IMR-90 (cell line): Measurements from ENCODE around the gene CASK. TPM values are rescaled to one million over a fixed set of nuclear protein-coding genes. Genes with fewer than 3 reads are reported as not detected.

Experiments
- ATAC-seq: fragments of 200-7000 bp; cut with Tn5 transposase; 2 replicates; pipeline ENCODE4 v1.9.1; 2020; ENCODE audit warnings: low read depth, mild to moderate bottlenecking, moderate library complexity
- BruUV-seq: library from RNA; stranded (reverse); fragments of 400-500 nt; replicated peaks from 2 replicates; lab custom pipeline; 2021; lab: Mats Ljungman, UMichigan
- CTCF ChIA-PET: fragments of 300-600 bp; formaldehyde crosslinking; extraction: SDS; loops from one replicate; lab custom pipeline; 2021; ENCODE audit warnings: antibody characterized with exemption; lab: Yijun Ruan, JAX
- POLR2A ChIA-PET: fragments of 300-600 bp; sonication (Branson Sonifier 250); formaldehyde crosslinking; loops from one replicate; lab custom pipeline; 2022; ENCODE audit warnings: antibody characterized with exemption; ENCODE audit not compliant: unreplicated experiment; lab: Charles Lee
- DNase-seq: peaks from one replicate; pipeline ENCODE4 v3.0.0; 2013
- H2AFZ ChIP-seq: replicated peaks from 2 replicates; pipeline ENCODE3; 2013; ENCODE audit warnings: low read length, mild to moderate bottlenecking; ENCODE audit not compliant: poor library complexity
- H2AK5ac ChIP-seq: 2 replicates; pipeline ENCODE4 v1.6.1; 2013; ENCODE audit warnings: low read depth, low read length, inconsistent platforms
- H2AK9ac ChIP-seq: replicated peaks from 2 replicates; pipeline ENCODE3; 2013; ENCODE audit warnings: mild to moderate bottlenecking, low read depth, low read length, moderate library complexity; ENCODE audit not compliant: poor library complexity
- H2BK120ac ChIP-seq: 2 replicates; pipeline ENCODE4 v1.6.1; 2013; ENCODE audit warnings: low read depth, low read length, inconsistent platforms
- H2BK15ac ChIP-seq: 3 replicates; pipeline ENCODE4 v1.6.1; 2013; ENCODE audit warnings: low read depth, low read length, inconsistent platforms
- H2BK20ac ChIP-seq: 2 replicates; pipeline ENCODE4 v1.6.1; 2013; ENCODE audit warnings: low read depth, mild to moderate bottlenecking, inconsistent platforms, low read length, moderate library complexity
- H2BK5ac ChIP-seq: 2 replicates; pipeline ENCODE4 v1.6.1; 2013; ENCODE audit warnings: mild to moderate bottlenecking, low read depth, low read length, inconsistent platforms; ENCODE audit not compliant: poor library complexity, severe bottlenecking
- H3K14ac ChIP-seq: replicated peaks from 2 replicates; pipeline ENCODE4 v1.6.1; 2013; ENCODE audit warnings: low read depth, low read length, inconsistent platforms
- H3K18ac ChIP-seq: 2 replicates; pipeline ENCODE4 v1.6.1; 2013; ENCODE audit warnings: low read depth, low read length, control low read depth
- H3K23ac ChIP-seq: 2 replicates; pipeline ENCODE4 v1.6.1; 2013; ENCODE audit warnings: low read depth, low read length, inconsistent platforms
- H3K27ac ChIP-seq: 2 replicates; pipeline ENCODE4 v1.5.1; 2013; ENCODE audit warnings: mild to moderate bottlenecking, control low read depth, low read length; ENCODE audit not compliant: insufficient read depth
- H3K27me3 ChIP-seq: 2 replicates; pipeline ENCODE4 v1.6.1; 2013; ENCODE audit warnings: low read length; ENCODE audit not compliant: control insufficient read depth, insufficient read depth
- H3K36me3 ChIP-seq: 2 replicates; pipeline ENCODE4 v1.6.1; 2013; ENCODE audit warnings: low read length, mixed read lengths; ENCODE audit not compliant: control insufficient read depth, insufficient read depth
- H3K4ac ChIP-seq: 2 replicates; pipeline ENCODE4 v1.6.1; 2013; ENCODE audit warnings: low read depth, low read length, inconsistent platforms
- H3K4me1 ChIP-seq: 2 replicates; pipeline ENCODE4 v1.6.1; 2013; ENCODE audit warnings: low read length, mixed read lengths; ENCODE audit not compliant: control insufficient read depth, insufficient read depth
- H3K4me2 ChIP-seq: 2 replicates; pipeline ENCODE4 v1.6.1; 2013; ENCODE audit warnings: low read depth, mild to moderate bottlenecking, control low read depth, low read length, moderate library complexity
- H3K4me3 ChIP-seq: 2 replicates; pipeline ENCODE4 v1.5.1; 2013; ENCODE audit warnings: low read depth, mild to moderate bottlenecking, control low read depth, low read length, moderate library complexity; ENCODE audit not compliant: insufficient read depth
- H3K56ac ChIP-seq: 2 replicates; pipeline ENCODE4 v1.6.1; 2013; ENCODE audit warnings: low read length, inconsistent platforms; ENCODE audit not compliant: insufficient read depth; ENCODE audit errors: extremely low read depth
- H3K79me1 ChIP-seq, 2 experiments: 2 replicates each; pipeline ENCODE4 v1.6.1; 2013; ENCODE audit warnings: low read length in 2 of 2, inconsistent platforms in 1 of 2, low read depth in 1 of 2
- H3K9ac ChIP-seq: 2 replicates; pipeline ENCODE4 v1.6.1; 2013; ENCODE audit warnings: low read depth, low read length, control low read depth
- H3K9me1 ChIP-seq: 2 replicates; pipeline ENCODE4 v1.6.1; 2013; ENCODE audit warnings: low read length, inconsistent platforms; ENCODE audit not compliant: insufficient read depth
- H3K9me3 ChIP-seq: 2 replicates; pipeline ENCODE4 v1.6.1; 2013; ENCODE audit warnings: low read length; ENCODE audit not compliant: control insufficient read depth, insufficient read depth
- H4K20me1 ChIP-seq: 2 replicates; pipeline ENCODE4 v1.6.1; 2013; ENCODE audit warnings: low read length, inconsistent platforms; ENCODE audit not compliant: insufficient read depth
- H4K5ac ChIP-seq: 2 replicates; pipeline ENCODE4 v1.6.1; 2013; ENCODE audit warnings: mild to moderate bottlenecking, low read depth, low read length, control low read depth
- H4K8ac ChIP-seq, 2 experiments: 2 replicates each; pipeline ENCODE4 v1.6.1; 2013; ENCODE audit warnings: low read depth in 2 of 2, low read length in 2 of 2, control low read depth in 1 of 2, inconsistent platforms in 1 of 2
- H4K91ac ChIP-seq: 2 replicates; pipeline ENCODE4 v1.6.1; 2013; ENCODE audit warnings: low read depth, low read length, inconsistent platforms; ENCODE audit not compliant: insufficient read depth
- ELK1 ChIP-seq: fragments of 150-350 bp; IDR thresholded peaks from 2 replicates; pipeline ENCODE4 v1.6.1; 2016; ENCODE audit warnings: low read depth, mild to moderate bottlenecking, low read length, moderate library complexity, borderline replicate concordance
- MAFK ChIP-seq: IDR thresholded peaks from 2 replicates; pipeline ENCODE4 v1.6.1; 2012; ENCODE audit warnings: low read depth, low read length, improper control_type of control experiment
- MAZ ChIP-seq: IDR thresholded peaks from 2 replicates; pipeline ENCODE4 v1.6.1; 2012; ENCODE audit warnings: low read depth, mild to moderate bottlenecking, low read length, improper control_type of control experiment, moderate library complexity, borderline replicate concordance
- MXI1 ChIP-seq: IDR thresholded peaks from 2 replicates; pipeline ENCODE4 v1.6.1; 2012; ENCODE audit warnings: low read depth, mild to moderate bottlenecking, low read length, moderate library complexity, borderline replicate concordance
- RAD21 ChIP-seq: IDR thresholded peaks from 2 replicates; pipeline ENCODE4 v1.6.1; 2012; ENCODE audit warnings: low read length, improper control_type of control experiment
- SMC3 ChIP-seq: fragments of 150-350 bp; IDR thresholded peaks from 2 replicates; pipeline ENCODE4 v1.6.1; 2016; ENCODE audit warnings: low read depth, mild to moderate bottlenecking, antibody characterized with exemption, low read length, moderate library complexity
- WGBS, 2 experiments: methylation state at CpG; one replicate each; pipeline versions ENCODE4 v1.1.5 to v1.1.7; 2013; ENCODE audit warnings: missing lambda C conversion rate in 2 of 2; ENCODE audit not compliant: insufficient read length in 1 of 2; ENCODE audit errors: extremely low coverage in 2 of 2; 5-methylcytosine and 5-hydroxymethylcytosine counted together
- dilution Hi-C: fragments of 300-500 bp; cut with HindIII; formaldehyde crosslinking; loops from one replicate; pipeline ENCODE4 v1.14.3; 2018; ENCODE audit warnings: low sequenced_read_pairs; ENCODE audit not compliant: unreplicated experiment
- in situ Hi-C: fragments of 300-500 bp; cut with MboI; formaldehyde crosslinking; loops from 3 replicates; pipeline ENCODE4 v1.14.3; 2019; ENCODE audit warnings: low sequenced_read_pairs, inconsistent platforms, mixed read lengths
- intact Hi-C: fragments of 100-400 bp; cut with micrococcal nuclease; formaldehyde crosslinking; loops from 2 replicates; pipeline ENCODE4 v1.10.0; 2022
- polyA plus RNA-seq, 3 experiments: library from polyadenylated mRNA; depleted of rRNA; stranded (reverse); fragments of >200 nt; gene quantifications; 2 replicates each; pipeline ENCODE4 v1.2.3, GENCODE V29; 2012; ENCODE audit warnings: low replicate concordance in 1 of 3
- total RNA-seq: library from RNA; depleted of rRNA; stranded (reverse); fragments of >200 nt; gene quantifications from 2 replicates; pipeline ENCODE4 v1.2.3, GENCODE V29; 2012
- TF ChIP-seq, protein P1 (sequence below): fragments of 150-350 bp; IDR thresholded peaks from 2 replicates; pipeline ENCODE4 v1.6.1; 2017; ENCODE audit warnings: mild to moderate bottlenecking, antibody characterized with exemption, low read length, low read depth

Gene CASK
- total and polyA plus RNA-seq, 2 of the 4 experiments (the other 2 are of a cell fraction), result 9.4 to 17.7 TPM

GRCh38 chrX:41482154-41482850 lies 441.1 kb downstream of the CASK start:
- Histone ChIP-seq H3K79me1 (no peaks in the 10 kb centered on the region), H4K91ac (no peak overlapping the region), H2AK5ac (no peak overlapping the region), H3K27ac (no peak overlapping the region), H2AFZ (no peak overlapping the region), H3K36me3 (no peaks in the 10 kb centered on the region), H2BK5ac (no peak overlapping the region), H3K4me2 (no peak overlapping the region), H3K9me1 (no peaks in the 10 kb centered on the region), H3K4me1 (no peaks in the 10 kb centered on the region), H3K4ac (no peak overlapping the region), H2BK20ac (no peak overlapping the region), H3K14ac (no peak overlapping the region), H3K56ac (no peak overlapping the region), H4K20me1 (no peaks in the 10 kb centered on the region), H3K23ac (no peak overlapping the region), H4K5ac (no peak overlapping the region), H3K9ac (no peak overlapping the region), H3K27me3 (peaks cover 2% of the 10 kb centered on the region), H3K4me3 (no peak overlapping the region), H2BK120ac (no peak overlapping the region), H4K8ac (no peak overlapping the region), H3K9me3 (no peaks in the 10 kb centered on the region; the same call in 1 of the 2 replicates), H2BK15ac (no peak overlapping the region), H3K18ac (no peak overlapping the region), H2AK9ac (no peak overlapping the region)
- intact Hi-C loops, result no loop called here
- TF ChIP-seq MAFK, result no peak
- TF ChIP-seq MXI1, result no peak
- TF ChIP-seq RAD21, result no peak
- no peak for TF ChIP-seq ELK1
- TF ChIP-seq, protein P1, sequence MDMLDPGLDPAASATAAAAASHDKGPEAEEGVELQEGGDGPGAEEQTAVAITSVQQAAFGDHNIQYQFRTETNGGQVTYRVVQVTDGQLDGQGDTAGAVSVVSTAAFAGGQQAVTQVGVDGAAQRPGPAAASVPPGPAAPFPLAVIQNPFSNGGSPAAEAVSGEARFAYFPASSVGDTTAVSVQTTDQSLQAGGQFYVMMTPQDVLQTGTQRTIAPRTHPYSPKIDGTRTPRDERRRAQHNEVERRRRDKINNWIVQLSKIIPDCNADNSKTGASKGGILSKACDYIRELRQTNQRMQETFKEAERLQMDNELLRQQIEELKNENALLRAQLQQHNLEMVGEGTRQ, result no peak
- no peak for TF ChIP-seq SMC3
- no peak for TF ChIP-seq MAZ
- dilution Hi-C loops, result no loop called here
- WGBS, 2 experiments, result no CpG with 5 or more reads among the region's 5 CpGs
- no TSS peak for BruUV-seq
- DNase-seq, result peak; percentile 7
- ChIA-PET CTCF (no interaction called here), POLR2A (no interaction called here)
- no peak for ATAC-seq
- in situ Hi-C loops, result no loop called here
